GM10248 (cell line): Measurements from ENCODE around the gene GPR65.

ENCODE experiments used
- CTCF ChIA-PET: fragments of 300-600 bp; sonication (Branson Sonifier 250); formaldehyde crosslinking; extraction: SDS; loops from one replicate; lab custom pipeline; 2021; ENCODE audit warnings: antibody characterized with exemption; lab: Yijun Ruan, JAX
- POLR2A ChIA-PET: fragments of 350-650 bp; sonication (Branson Sonifier 250); formaldehyde crosslinking; extraction: SDS; loops from one replicate; lab custom pipeline; 2020; ENCODE audit warnings: antibody characterized with exemption; lab: Yijun Ruan, JAX
- DNase-seq: peaks from one replicate; pipeline ENCODE4 v3.0.0; 2012; ENCODE audit errors: extremely low spot score
- CTCF ChIP-seq: IDR thresholded peaks from 2 replicates; pipeline ENCODE4 v1.5.1; 2012; ENCODE audit warnings: mild to moderate bottlenecking, low read depth; ENCODE audit errors: extremely low read depth, missing control alignments, control extremely low read depth

GPR65 gene

GRCh38 chr14:87998482-87998881, 6.5 kb upstream of the GPR65 start:
- TF ChIP-seq CTCF, result no peak
- POLR2A ChIA-PET, result no interaction called here
- DNase-seq, result no peak
- CTCF ChIA-PET, result no interaction called here

- DNase-seq, result no peak
- CTCF ChIA-PET, result interaction anchor here (1.0 kb wide), 1 partner anchor 15 kb away, joined by 3 read pairs; no protein-coding TSS in a partner anchor
- POLR2A ChIA-PET, result no interaction called here
- no peak for TF ChIP-seq CTCF
Observed at GRCh38 chr14:87999277-87999676, 5.7 kb upstream of the GPR65 start.

GRCh38 chr14:88002421-88003075, 2.4 kb upstream of the GPR65 start:
- no peak for DNase-seq
- POLR2A ChIA-PET, result no interaction called here
- TF ChIP-seq CTCF, result no peak
- CTCF ChIA-PET, result interaction anchor here (1.0 to 2.4 kb wide), 3 partner anchors 10 to 57 kb away, joined by 3 to 11 read pairs (median 8); partner anchors contain the start of gene GALC

GRCh38 chr14:88003425-88003824, 1.5 kb upstream of the GPR65 start:
- TF ChIP-seq CTCF, result no peak
- ChIA-PET CTCF (interaction anchor here (1.5 to 2.4 kb wide), 3 partner anchors 10 to 58 kb away, joined by 4 to 11 read pairs (median 8); partner anchors contain the start of gene GALC), POLR2A (no interaction called here)
- no peak for DNase-seq

GRCh38 chr14:88004506-88005036, 364 bp upstream of the GPR65 start:
- POLR2A ChIA-PET, result interaction anchor here (0.7 to 0.9 kb wide), 2 partner anchors 9 to 12 kb away, joined by 3 to 6 read pairs; no protein-coding TSS in a partner anchor
- no peak for TF ChIP-seq CTCF
- CTCF ChIA-PET, result interaction anchor here (0.9 to 1.5 kb wide), 4 partner anchors 10 to 185 kb away, joined by 3 to 4 read pairs (median 4); partner anchors contain the start of gene GALC
- DNase-seq, result no peak

GRCh38 chr14:88005978-88006851, 1.3 kb downstream of the GPR65 start:
- ChIA-PET CTCF (interaction anchor here (1.0 to 2.0 kb wide), 6 partner anchors 9 to 184 kb away, joined by 3 to 10 read pairs (median 5); partner anchors contain the start of gene GALC), POLR2A (no interaction called here)
- DNase-seq, result peak; percentile 37

More at GRCh38 chr14:88005978-88006851, 1.3 kb downstream of the GPR65 start:
- no peak for TF ChIP-seq CTCF
